T47D (cell line): ENCODE results near the gene ACVR1B.

Source experiments
- DNase-seq, 2 experiments: peaks; one replicate each; pipeline versions ENCODE4 v3.0.0 to v3.0.0-alpha.2; 2011 to 2012; ENCODE audit warnings: low read depth in 1 of 2, low spot score in 1 of 2
- JUND ChIP-seq: IDR thresholded peaks from 2 replicates; pipeline ENCODE4 v1.6.1; 2012; ENCODE audit warnings: low read depth
- in situ Hi-C: cut with HindIII; loops from 2 replicates; pipeline ENCODE4 v1.10.0; 2016; ENCODE audit warnings: low sequenced_read_pairs, low pct_unique_long_range_greater_than_20kb

Gene ACVR1B

GRCh38 chr12:51992246-51992645 lies 40.7 kb downstream of the ACVR1B start:
- TF ChIP-seq JUND, result no peak
- in situ Hi-C loops, result no loop called here
- no peak for DNase-seq

- in situ Hi-C loops, result no loop called here
- TF ChIP-seq JUND, result no peak
- DNase-seq, result no peak
Measured at GRCh38 chr12:51994539-51994820, 43.0 kb downstream of the ACVR1B start.

DNA sequence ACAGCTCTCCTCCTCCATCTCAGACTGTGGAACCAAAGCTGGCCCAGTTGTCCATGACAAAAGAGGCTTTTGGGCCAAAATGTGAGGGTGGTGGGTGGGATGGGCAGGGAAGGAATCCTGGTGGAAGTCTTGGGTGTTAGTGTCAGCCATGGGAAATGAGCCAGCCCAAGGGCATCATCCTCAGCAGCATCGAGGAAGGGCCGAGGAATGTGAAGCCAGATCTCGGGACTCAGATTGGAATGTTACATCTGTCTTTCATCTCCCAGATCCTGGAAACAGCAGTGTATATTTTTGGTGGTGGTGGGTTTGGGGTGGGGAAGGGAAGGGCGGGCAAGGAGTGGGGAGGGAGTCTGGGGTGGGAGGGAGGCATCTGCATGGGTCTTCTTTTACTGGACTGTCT lies 43.5 kb downstream of the ACVR1B start:
- TF ChIP-seq JUND, result no peak
- no peak for DNase-seq
- in situ Hi-C loops, result no loop called here

- no peak for TF ChIP-seq JUND
- in situ Hi-C loops, result no loop called here
Measured at GRCh38 chr12:51997136-51997535, 45.6 kb downstream of the ACVR1B start.

DNA sequence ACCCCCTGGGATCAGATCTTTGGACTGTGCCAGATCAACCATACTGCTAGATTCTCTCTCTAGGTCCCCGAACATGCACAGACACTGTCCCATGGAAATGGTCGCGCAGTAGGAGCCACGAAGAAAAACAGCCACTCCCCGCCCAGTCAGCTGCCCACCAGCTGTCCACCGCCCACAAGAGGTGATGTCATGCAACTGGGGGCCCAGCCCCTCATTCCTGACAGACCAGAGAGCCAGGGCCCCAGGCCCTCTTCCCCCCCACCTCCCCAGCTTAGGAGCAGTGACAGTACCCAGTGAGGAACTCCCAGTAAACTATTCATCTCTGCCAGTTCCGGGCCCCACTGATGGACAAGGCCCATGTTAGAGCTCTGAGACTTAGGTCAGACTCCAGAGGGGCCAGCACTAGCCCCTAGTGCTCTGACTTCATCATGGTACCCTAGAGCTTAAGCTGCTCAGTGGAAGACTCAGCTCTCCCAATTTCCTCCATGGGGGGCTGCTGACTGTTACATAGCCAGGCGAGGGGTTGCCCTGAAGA lies 51.6 kb downstream of the ACVR1B start:
- TF ChIP-seq JUND, result no peak
- in situ Hi-C loops, result no loop called here
- DNase-seq, result no peak

More at GRCh38 chr12:51997136-51997535, 45.6 kb downstream of the ACVR1B start:
- no peak for DNase-seq

DNA sequence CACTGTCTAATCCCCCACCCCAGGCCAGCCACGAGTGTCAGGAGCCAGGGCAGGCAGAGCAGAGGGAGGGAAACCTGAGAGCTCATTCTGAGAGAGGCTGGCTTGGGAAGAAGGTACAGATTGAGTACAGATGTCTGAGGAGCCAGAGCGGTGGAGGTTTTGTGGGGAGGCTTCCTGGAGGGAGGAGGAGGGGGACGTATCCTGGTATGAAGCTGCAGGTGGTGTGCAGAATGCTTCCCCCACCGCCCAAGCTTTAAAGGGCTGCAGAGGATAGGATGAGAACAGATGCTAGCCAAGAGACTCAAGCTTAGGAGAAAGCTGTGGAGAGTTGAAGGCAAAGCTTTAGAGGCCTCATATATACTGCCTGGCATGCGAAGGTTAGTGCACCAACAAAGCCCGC lies 52.1 kb downstream of the ACVR1B start:
- no peak for DNase-seq
- no peak for TF ChIP-seq JUND
- in situ Hi-C loops, result no loop called here

- in situ Hi-C loops, result no loop called here
- DNase-seq, result peak; percentile 86 to 97
- no peak for TF ChIP-seq JUND
Measured at GRCh38 chr12:52004042-52004648, 52.6 kb downstream of the ACVR1B start.

GRCh38 chr12:52005218-52005902 lies 53.9 kb downstream of the ACVR1B start:
- TF ChIP-seq JUND, result no peak
- in situ Hi-C loops, result no loop called here
- DNase-seq, result no peak

- DNase-seq, result no peak
- in situ Hi-C loops, result no loop called here
- no peak for TF ChIP-seq JUND
Measured at GRCh38 chr12:52005903-52006703, 54.6 kb downstream of the ACVR1B start.

DNA sequence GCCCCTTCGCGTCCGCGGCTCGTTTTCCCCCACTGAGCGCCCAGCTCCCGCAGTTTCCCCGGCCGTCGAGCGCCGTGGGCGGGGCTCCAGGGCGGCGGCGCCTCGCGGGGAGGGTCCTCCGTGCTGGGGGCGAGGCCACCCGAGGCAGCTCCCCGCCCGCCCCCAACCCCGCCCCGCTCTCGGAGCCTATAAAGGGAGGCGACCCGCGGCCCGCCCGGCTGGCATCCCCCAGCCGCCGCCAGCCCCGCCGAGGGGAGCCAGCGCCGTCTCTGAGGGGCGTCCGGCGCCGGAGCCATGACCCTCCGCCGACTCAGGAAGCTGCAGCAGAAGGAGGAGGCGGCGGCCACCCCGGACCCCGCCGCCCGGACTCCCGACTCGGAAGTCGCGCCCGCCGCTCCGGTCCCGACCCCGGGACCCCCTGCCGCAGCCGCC lies 55.2 kb downstream of the ACVR1B start, which contains the start of gene TAMALIN:
Gene TAMALIN, plus strand, starts transcription at position 221 of the 432 bp plus-strand sequence. Its CDS starts 74 bp downstream, at position 295.
- in situ Hi-C loops, result no loop called here
- no peak for DNase-seq
- TF ChIP-seq JUND, result no peak

DNA sequence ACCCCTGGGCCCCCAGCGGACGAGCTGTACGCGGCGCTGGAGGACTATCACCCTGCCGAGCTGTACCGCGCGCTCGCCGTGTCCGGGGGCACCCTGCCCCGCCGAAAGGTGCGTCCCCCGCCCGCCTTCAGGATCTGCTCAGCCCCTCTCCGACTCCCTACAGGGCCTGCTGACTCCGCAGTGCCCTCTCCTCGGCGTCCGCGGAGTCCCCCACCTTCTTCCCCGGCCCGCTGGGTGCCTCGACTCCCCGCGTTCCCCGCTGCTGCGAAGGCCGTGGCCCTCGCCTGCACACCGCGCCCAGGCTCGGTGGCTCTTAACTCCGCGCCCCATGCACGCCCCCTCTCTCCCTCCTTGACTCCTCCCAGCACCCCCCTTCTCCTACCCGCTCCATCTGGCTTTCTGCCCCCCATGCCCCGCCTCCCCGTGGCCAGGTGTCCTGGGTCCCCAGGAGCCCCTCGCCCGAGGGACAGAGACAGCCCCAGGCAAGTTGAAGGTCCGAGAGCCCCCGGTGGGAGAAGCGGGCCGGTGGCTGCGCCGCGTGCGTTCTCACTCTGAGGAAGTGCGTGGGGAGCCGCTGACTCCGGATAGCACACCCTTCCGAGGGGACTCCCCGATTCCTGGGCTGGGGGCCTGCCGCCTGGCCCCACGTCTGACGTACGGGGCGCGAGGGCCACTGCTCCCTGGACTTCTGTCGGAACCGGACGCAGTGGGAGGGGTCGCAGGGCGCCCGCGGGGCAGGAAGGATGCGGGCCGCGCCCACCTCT lies 55.8 kb downstream of the ACVR1B start:
- TF ChIP-seq JUND, result no peak
- in situ Hi-C loops, result no loop called here
- no peak for DNase-seq

- TF ChIP-seq JUND, result no peak
- in situ Hi-C loops, result no loop called here
- DNase-seq, result no peak
Measured at GRCh38 chr12:52007982-52008510, 56.5 kb downstream of the ACVR1B start.
